Peyer's patch (tissue), 4 donors: ENCODE results near the gene LRRC41.

Experiments
- POLR2A ChIP-seq, 2 donors: fragments of 450-650 bp; IDR thresholded peaks; one replicate each; pipeline ENCODE4 v1.5.1; 2017; ENCODE audit warnings: antibody characterized with exemption in 2 of 2, mild to moderate bottlenecking in 2 of 2, moderate library complexity in 2 of 2
- TF ChIP-seq, protein P1 (sequence below), 6 experiments: fragments of 450-650 bp in 4 of 6; fragments of 200-600 bp in 2 of 6; sonication (generic) in 1 of 6; IDR thresholded peaks; one replicate each; pipeline ENCODE4 v1.5.1; 2017 to 2019; ENCODE audit warnings: antibody characterized with exemption in 6 of 6, mild to moderate bottlenecking in 3 of 6, moderate library complexity in 1 of 6

DNA sequence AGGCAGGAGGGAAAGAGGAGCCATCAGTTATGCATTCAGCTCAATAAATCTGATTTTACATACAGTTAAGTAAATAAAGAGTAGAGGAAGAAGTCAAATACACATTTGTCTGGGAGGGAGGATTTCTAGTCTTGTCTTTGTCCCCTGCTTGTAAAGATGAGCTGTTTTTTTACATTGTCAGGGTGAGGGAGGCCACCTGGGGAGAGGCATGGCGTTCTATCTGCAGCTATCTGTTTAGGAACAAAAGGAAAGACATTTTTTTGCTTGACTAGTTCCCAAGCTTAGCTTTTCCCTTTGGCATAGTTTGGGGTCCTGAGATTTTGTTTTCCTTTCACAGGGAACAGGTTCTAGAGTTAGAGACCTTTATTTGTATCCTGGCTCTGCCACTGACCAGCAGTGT is 40.9 kb downstream of the LRRC41 start:
- TF ChIP-seq POLR2A (IDR thresholded peaks at IDR 0.05): no peak
- TF ChIP-seq, protein P1, sequence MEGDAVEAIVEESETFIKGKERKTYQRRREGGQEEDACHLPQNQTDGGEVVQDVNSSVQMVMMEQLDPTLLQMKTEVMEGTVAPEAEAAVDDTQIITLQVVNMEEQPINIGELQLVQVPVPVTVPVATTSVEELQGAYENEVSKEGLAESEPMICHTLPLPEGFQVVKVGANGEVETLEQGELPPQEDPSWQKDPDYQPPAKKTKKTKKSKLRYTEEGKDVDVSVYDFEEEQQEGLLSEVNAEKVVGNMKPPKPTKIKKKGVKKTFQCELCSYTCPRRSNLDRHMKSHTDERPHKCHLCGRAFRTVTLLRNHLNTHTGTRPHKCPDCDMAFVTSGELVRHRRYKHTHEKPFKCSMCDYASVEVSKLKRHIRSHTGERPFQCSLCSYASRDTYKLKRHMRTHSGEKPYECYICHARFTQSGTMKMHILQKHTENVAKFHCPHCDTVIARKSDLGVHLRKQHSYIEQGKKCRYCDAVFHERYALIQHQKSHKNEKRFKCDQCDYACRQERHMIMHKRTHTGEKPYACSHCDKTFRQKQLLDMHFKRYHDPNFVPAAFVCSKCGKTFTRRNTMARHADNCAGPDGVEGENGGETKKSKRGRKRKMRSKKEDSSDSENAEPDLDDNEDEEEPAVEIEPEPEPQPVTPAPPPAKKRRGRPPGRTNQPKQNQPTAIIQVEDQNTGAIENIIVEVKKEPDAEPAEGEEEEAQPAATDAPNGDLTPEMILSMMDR (IDR thresholded peaks at IDR 0.05): no peak
